HUES6 (cell line): ENCODE measurements around the gene GTF3C5.
A peak's percentile ranks its signal among the peaks of the same experiment; 100 is the strongest.

ENCODE experiments used
- H3K27ac ChIP-seq: 2 replicates; pipeline ENCODE4 v1.7.0; 2013; ENCODE audit warnings: low read depth, mild to moderate bottlenecking, low read length, inconsistent platforms
- H3K27me3 ChIP-seq: 2 replicates; pipeline ENCODE4 v1.6.1; 2013; ENCODE audit warnings: low read length; ENCODE audit not compliant: control insufficient read depth, insufficient read depth
- H3K36me3 ChIP-seq: 2 replicates; pipeline ENCODE4 v1.6.1; 2013; ENCODE audit warnings: low read length; ENCODE audit not compliant: control insufficient read depth, insufficient read depth
- H3K4me1 ChIP-seq: 2 replicates; pipeline ENCODE4 v1.6.1; 2013; ENCODE audit warnings: low read length; ENCODE audit not compliant: control insufficient read depth, insufficient read depth
- H3K4me3 ChIP-seq: 2 replicates; pipeline ENCODE4 v1.5.1; 2013; ENCODE audit warnings: low read depth, low read length
- H3K9ac ChIP-seq: one replicate; pipeline ENCODE4 v1.6.1; 2013; ENCODE audit warnings: mild to moderate bottlenecking, low read length
- H3K9me3 ChIP-seq: 2 replicates; pipeline ENCODE4 v1.6.1; 2013; ENCODE audit warnings: low read depth, low read length; ENCODE audit not compliant: control insufficient read depth, insufficient read depth

The GTF3C5 gene

GRCh38 chr9:133030317-133031129 lies at the start of gene GTF3C5:
GTF3C5 (plus strand) TSS chr9:133030997; CDS start chr9:133031012, 15 bp downstream.
- Histone ChIP-seq H3K9ac (peak within 1 kb of the TSS; percentile 89), H3K4me3 (peak within 1 kb of the TSS; percentile 98), H3K9me3 (no peaks in the 10 kb centered on the region), H3K36me3 (peaks cover 13% of the 10 kb centered on the region; the same call in 1 of the 2 replicates), H3K27ac (peak within 1 kb of the TSS; percentile 82), H3K4me1 (peaks cover 9% of the 10 kb centered on the region; the same call in 1 of the 2 replicates), H3K27me3 (peaks cover 10% of the 10 kb centered on the region; the same call in 1 of the 2 replicates)

- Histone ChIP-seq H3K4me1 (peaks cover 7% of the 10 kb centered on the region), H3K4me3 (no peak overlapping the region), H3K27me3 (peaks cover 41% of the 10 kb centered on the region), H3K27ac (no peak overlapping the region), H3K36me3 (no peaks in the 10 kb centered on the region), H3K9ac (no peak overlapping the region), H3K9me3 (no peaks in the 10 kb centered on the region)
These were observed 48.3 kb upstream of the GTF3C5 start for GRCh38 chr9:132982458-132982857.

DNA sequence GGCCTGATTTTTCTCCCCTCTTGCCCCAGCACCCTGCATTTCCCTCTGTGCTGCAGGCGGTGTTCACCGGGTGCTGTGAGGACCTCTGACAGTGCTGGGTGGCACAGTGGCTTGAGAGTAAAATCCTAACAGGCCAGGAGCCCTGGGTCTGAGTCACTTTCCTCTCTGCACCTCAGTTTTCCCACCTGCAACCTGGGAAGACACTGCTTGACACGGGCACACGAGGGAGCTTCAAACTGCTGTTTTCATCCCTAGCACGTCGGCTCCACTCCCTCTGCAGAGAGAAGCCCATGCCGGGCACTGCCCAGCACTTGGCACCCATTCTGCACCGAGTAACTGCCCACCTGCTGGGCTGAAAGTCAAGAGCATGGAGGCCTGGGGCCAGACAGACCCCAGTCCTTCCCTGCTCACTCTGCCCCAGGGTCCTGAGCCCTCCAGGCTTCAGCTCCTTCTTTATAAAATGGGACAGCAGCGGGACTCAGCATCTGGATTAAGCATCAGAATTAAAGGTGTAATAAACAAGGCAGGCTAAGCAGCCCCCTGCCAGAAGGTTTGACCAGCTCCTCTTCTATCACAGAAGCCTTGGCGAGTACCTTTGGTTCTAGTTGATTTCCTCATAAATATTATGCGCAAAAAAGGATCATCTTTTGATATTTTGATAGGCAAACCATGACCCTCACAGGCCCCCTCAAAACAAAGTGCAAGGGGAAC lies 47.2 kb upstream of the GTF3C5 start:
- Histone ChIP-seq H3K36me3 (no peaks in the 10 kb centered on the region), H3K4me3 (no peak overlapping the region), H3K27ac (no peak overlapping the region), H3K9ac (no peak overlapping the region), H3K4me1 (peaks cover 4% of the 10 kb centered on the region), H3K27me3 (peaks cover 32% of the 10 kb centered on the region), H3K9me3 (no peaks in the 10 kb centered on the region)

GRCh38 chr9:132984202-132985070 lies 46.4 kb upstream of the GTF3C5 start:
- Histone ChIP-seq H3K27me3 (peaks cover 24% of the 10 kb centered on the region), H3K4me1 (no peaks in the 10 kb centered on the region), H3K4me3 (no peak overlapping the region), H3K9me3 (no peaks in the 10 kb centered on the region), H3K9ac (no peak overlapping the region), H3K36me3 (no peaks in the 10 kb centered on the region), H3K27ac (no peak overlapping the region)

- Histone ChIP-seq H3K4me1 (no peaks in the 10 kb centered on the region), H3K27ac (no peak overlapping the region), H3K9ac (no peak overlapping the region), H3K4me3 (no peak overlapping the region), H3K9me3 (no peaks in the 10 kb centered on the region), H3K27me3 (peaks cover 18% of the 10 kb centered on the region), H3K36me3 (no peaks in the 10 kb centered on the region)
These were observed 45.8 kb upstream of the GTF3C5 start for GRCh38 chr9:132985071-132985350.

GRCh38 chr9:132985489-132985888 lies 45.3 kb upstream of the GTF3C5 start:
- no peak overlapping the region for H3K9ac ChIP-seq
- H3K4me3 ChIP-seq: no peak overlapping the region
- H3K36me3 ChIP-seq: no peaks in the 10 kb centered on the region
- peaks cover 13% of the 10 kb centered on the region; the same call in 1 of the 2 replicates for H3K27me3 ChIP-seq
- no peaks in the 10 kb centered on the region for H3K9me3 ChIP-seq
- H3K4me1 ChIP-seq: no peaks in the 10 kb centered on the region
- no peak overlapping the region for H3K27ac ChIP-seq

DNA sequence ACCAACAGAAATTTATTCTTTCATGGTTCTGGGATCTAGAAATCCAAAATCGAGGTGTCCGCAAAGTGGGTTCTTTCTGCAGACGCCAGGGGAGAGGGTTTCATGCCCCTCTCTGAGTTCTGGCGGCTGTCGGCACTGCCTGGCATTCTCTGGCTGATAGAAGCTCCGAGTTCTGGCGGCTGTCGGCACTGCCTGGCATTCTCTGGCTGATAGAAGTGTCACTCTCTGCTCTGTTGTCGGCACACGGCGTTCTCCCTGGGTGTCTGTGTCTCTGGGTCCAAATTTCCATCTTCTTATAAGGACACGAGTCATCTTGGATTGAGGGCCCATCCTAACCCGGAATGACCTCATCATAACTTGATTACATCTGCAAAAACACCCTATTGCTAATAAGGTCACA lies 44.7 kb upstream of the GTF3C5 start:
- Histone ChIP-seq H3K4me1 (no peaks in the 10 kb centered on the region), H3K9ac (no peak overlapping the region), H3K27ac (no peak overlapping the region), H3K4me3 (no peak overlapping the region), H3K9me3 (no peaks in the 10 kb centered on the region), H3K27me3 (peaks cover 7% of the 10 kb centered on the region; the same call in 1 of the 2 replicates), H3K36me3 (no peaks in the 10 kb centered on the region)

GRCh38 chr9:132986640-132987620 lies 43.9 kb upstream of the GTF3C5 start:
- no peak overlapping the region for H3K9ac ChIP-seq
- H3K4me3 ChIP-seq: no peak overlapping the region
- peaks cover 5% of the 10 kb centered on the region; the same call in 1 of the 2 replicates for H3K4me1 ChIP-seq
- H3K36me3 ChIP-seq: no peaks in the 10 kb centered on the region
- H3K27me3 ChIP-seq: peaks cover 7% of the 10 kb centered on the region; the same call in 1 of the 2 replicates
- H3K27ac ChIP-seq: no peak overlapping the region
- no peaks in the 10 kb centered on the region for H3K9me3 ChIP-seq

DNA sequence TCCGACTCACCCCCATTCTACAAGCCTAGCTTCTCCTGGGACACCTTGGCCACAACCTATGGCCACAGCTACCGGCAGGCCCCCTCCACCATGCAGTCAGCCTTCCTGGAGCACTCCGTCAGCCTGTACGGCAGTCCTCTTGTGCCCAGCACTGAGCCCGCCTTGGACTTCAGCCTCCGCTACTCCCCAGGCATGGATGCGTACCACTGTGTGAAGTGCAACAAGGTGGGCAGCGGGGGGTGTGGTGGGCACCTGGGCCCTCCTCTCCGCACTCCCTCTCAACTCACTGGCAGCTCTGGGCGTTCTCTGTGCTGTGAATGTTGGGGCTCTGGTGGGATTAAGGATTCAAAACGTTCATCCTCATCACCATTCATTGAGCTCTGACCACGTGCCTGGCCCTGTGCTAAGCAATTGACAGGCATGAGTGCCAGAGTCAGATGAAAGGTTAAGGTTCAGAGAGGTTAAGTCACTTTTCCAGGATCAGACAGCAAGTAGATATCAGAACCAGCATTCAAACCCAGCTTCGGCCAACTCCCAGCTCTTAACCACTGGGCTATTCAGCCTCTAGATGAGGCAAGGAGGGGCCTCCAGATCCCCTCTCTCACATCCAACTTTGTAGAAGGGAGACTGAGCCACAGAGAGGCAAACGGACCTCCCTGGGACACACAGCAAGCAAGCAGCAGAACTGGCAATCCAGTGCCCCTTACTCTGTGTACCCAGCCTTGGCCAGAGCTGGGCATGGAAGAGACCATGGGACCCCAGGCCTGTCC lies 42.4 kb upstream of the GTF3C5 start:
- Histone ChIP-seq H3K27me3 (peaks cover 7% of the 10 kb centered on the region; the same call in 1 of the 2 replicates), H3K9me3 (no peaks in the 10 kb centered on the region), H3K27ac (no peak overlapping the region), H3K9ac (no peak overlapping the region), H3K4me3 (no peak overlapping the region), H3K36me3 (no peaks in the 10 kb centered on the region), H3K4me1 (peaks cover 13% of the 10 kb centered on the region; the same call in 1 of the 2 replicates)
